SH-SY5Y (cell line): ENCODE data around the gene CGRRF1.

ENCODE experiments used
- GATA2 ChIP-seq: IDR thresholded peaks from 2 replicates; pipeline ENCODE4 v1.6.1; 2011; ENCODE audit warnings: mild to moderate bottlenecking, low read depth, low read length
- GATA3 ChIP-seq: IDR thresholded peaks from 2 replicates; pipeline ENCODE4 v1.6.1; 2011; ENCODE audit warnings: low read depth, mild to moderate bottlenecking, low read length, moderate library complexity

DNA sequence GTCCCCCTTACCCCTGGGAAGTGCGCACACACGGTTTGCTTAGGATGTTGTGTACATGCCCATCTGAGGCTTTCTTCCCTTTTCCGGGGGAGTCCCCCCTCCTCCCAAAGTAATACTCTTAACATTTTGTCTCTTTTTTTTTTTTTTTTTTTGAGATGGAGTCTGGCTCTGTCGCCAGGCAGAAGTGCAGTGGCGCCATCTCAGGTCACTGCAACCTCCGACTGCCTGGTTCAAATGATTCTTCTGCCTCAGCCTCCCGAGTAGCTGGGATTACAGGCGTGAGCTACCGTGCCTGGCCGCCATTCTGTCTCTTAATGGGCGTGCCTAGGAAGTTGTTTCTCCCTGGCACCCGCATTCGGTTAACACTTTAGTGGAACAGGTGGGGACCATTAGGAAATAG, 16.4 kb upstream of the CGRRF1 start:
- TF ChIP-seq GATA2 (no peak), GATA3 (no peak)
